8988T (cell line): ENCODE measurements around the gene EHD2.
"Not testable (repeated sequence)": the region's sequence is repeated elsewhere in the genome, so short reads cannot be mapped to it uniquely, and the experiment has no call there.

ENCODE experiments used
- DNase-seq: peaks from one replicate; pipeline ENCODE4 v3.0.0; 2011

Gene EHD2

GRCh38 chr19:47716270-47716937 is 3.2 kb downstream of the EHD2 start:
- no peak for DNase-seq

GRCh38 chr19:47718415-47719046 is 5.3 kb downstream of the EHD2 start:
- DNase-seq = not testable (repeated sequence)

GRCh38 chr19:47719047-47719859 is 6.0 kb downstream of the EHD2 start:
- no peak for DNase-seq

GRCh38 chr19:47720669-47721422 is 7.6 kb downstream of the EHD2 start:
- DNase-seq = no peak

GRCh38 chr19:47723581-47723940 is 10.3 kb downstream of the EHD2 start:
- no peak for DNase-seq

- no peak for DNase-seq
Observed at GRCh38 chr19:47725759-47726401, 12.7 kb downstream of the EHD2 start.

GRCh38 chr19:47726467-47726866 is 13.2 kb downstream of the EHD2 start:
- DNase-seq = no peak

GRCh38 chr19:47728295-47728694 is 15.1 kb downstream of the EHD2 start:
- not testable (repeated sequence) for DNase-seq

GRCh38 chr19:47729468-47729798 is 16.2 kb downstream of the EHD2 start:
- no peak for DNase-seq

- DNase-seq = no peak
Observed at GRCh38 chr19:47729799-47730520, 16.7 kb downstream of the EHD2 start.

GRCh38 chr19:47730521-47730889 is 17.3 kb downstream of the EHD2 start:
- DNase-seq = no peak

- no peak for DNase-seq
Observed at GRCh38 chr19:47730910-47731309, 17.7 kb downstream of the EHD2 start.

GRCh38 chr19:47735131-47735530 is 21.9 kb downstream of the EHD2 start:
- no peak for DNase-seq

- DNase-seq = no peak
Observed at GRCh38 chr19:47740866-47741519, 27.8 kb downstream of the EHD2 start.

- no peak for DNase-seq
Observed at GRCh38 chr19:47741544-47742140, 28.4 kb downstream of the EHD2 start.

GRCh38 chr19:47742634-47743033 is 29.4 kb downstream of the EHD2 start:
- DNase-seq = no peak

- DNase-seq = peak; percentile 85
Observed at GRCh38 chr19:47745010-47745901, 32.0 kb downstream of the EHD2 start, which contains the start of gene NOP53. NOP53 (plus strand) TSS chr19:47745546; CDS start chr19:47745560, 14 bp downstream.

- not testable (repeated sequence) for DNase-seq
Observed at GRCh38 chr19:47746129-47746528, 32.9 kb downstream of the EHD2 start.

GRCh38 chr19:47749326-47749725 is 36.1 kb downstream of the EHD2 start:
- no peak for DNase-seq

GRCh38 chr19:47750752-47751151 is 37.5 kb downstream of the EHD2 start:
- no peak for DNase-seq
